Activated CD4-positive, alpha-beta memory T cell treated with anti-CD3 and anti-CD28 coated beads, Interleukin-2, amount 10 ng/mL, durations not matched to agents 7 days and 5 days (primary cell): ENCODE data around the gene ZDHHC14. TPM values are rescaled to one million over a fixed set of nuclear protein-coding genes. Genes with fewer than 3 reads are reported as not detected.

Experiments used
- CTCF ChIA-PET: fragments of 350-600 bp; sonication (Branson Sonifier 250); formaldehyde crosslinking; loops from one replicate; lab custom pipeline; 2021; ENCODE audit warnings: antibody characterized with exemption, inconsistent platforms; lab: Charles Lee
- POLR2A ChIA-PET: fragments of 350-600 bp; sonication (Branson Sonifier 250); formaldehyde crosslinking; loops from one replicate; lab custom pipeline; 2021; ENCODE audit warnings: antibody characterized with exemption; lab: Charles Lee
- DNase-seq: peaks from one replicate; pipeline ENCODE4 v3.0.0-alpha.2; 2020
- H3K27ac Mint-ChIP-seq: one replicate; pipeline ENCODE4 v1.8.0; 2021; ENCODE audit warnings: mild to moderate bottlenecking, mixed read lengths
- H3K27me3 Mint-ChIP-seq: one replicate; pipeline ENCODE4 v1.8.0; 2021; ENCODE audit warnings: mixed read lengths
- H3K36me3 Mint-ChIP-seq: one replicate; pipeline ENCODE4 v1.8.0; 2021; ENCODE audit warnings: low read depth, mixed read lengths
- H3K4me1 Mint-ChIP-seq: one replicate; pipeline ENCODE4 v1.8.0; 2021; ENCODE audit warnings: mixed read lengths
- H3K4me3 Mint-ChIP-seq: one replicate; pipeline ENCODE4 v1.8.0; 2021; ENCODE audit warnings: mild to moderate bottlenecking, mixed read lengths
- H3K9me3 Mint-ChIP-seq: one replicate; pipeline ENCODE4 v1.8.0; 2021; ENCODE audit warnings: mixed read lengths
- total RNA-seq, 2 experiments: library from RNA; stranded (reverse); gene quantifications; one replicate each; pipeline ENCODE4 v1.2.3, GENCODE V29; 2021

ZDHHC14 gene
- total RNA-seq, 2 experiments from 2014 or later, result 8.1 to 8.7 TPM

DNA sequence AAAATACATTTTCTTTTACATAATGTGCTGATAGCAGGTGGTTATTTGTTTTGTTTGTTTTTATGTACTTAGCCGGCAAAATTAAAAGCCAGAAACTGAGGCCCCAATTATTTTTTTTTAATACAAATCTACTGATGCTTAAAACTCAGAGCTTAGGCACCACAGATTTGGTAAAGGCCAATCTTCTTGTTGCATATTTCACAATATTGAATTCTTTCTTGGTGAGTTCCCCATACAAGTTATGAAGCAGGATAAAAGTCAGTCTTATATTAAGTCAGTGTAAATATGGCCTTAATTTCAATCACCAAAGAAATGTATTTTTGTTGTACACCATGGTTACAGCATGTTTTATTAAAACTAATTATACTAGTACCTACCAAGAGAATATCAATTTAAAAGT is 16.3 kb upstream of the ZDHHC14 start:
- DNase-seq, result no peak
- Mint-ChIP-seq H3K4me1 (peaks cover 10% of the 10 kb centered on the region), H3K4me3 (no peak overlapping the region), H3K27me3 (peaks cover 32% of the 10 kb centered on the region), H3K9me3 (no peaks in the 10 kb centered on the region), H3K27ac (no peak overlapping the region), H3K36me3 (no peaks in the 10 kb centered on the region)
- ChIA-PET CTCF (no interaction called here), POLR2A (interaction anchor here (1.1 kb wide), 1 partner anchor 21 kb away, joined by 3 read pairs; no protein-coding TSS in a partner anchor)

DNA sequence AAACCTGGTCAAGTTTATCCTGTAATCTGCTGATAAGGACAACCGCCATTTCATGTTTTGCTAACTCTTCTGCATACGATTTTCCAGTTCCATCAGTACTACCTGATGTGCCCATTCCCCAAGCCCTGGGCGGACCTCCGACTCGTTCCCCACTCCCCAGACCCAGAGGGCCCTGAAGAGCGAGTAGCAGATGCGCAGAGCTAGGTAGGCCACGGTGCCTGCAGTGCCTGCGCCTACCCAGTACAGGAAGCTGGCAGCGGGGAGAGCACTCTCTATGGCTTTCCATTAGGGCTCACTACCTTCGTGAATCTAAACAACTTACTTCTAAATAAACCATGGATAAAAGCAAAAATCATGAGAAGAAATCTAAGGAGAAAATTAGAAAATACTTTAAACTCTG is 14.3 kb upstream of the ZDHHC14 start:
- Mint-ChIP-seq H3K36me3 (no peaks in the 10 kb centered on the region), H3K4me1 (peaks cover 14% of the 10 kb centered on the region), H3K27me3 (peaks cover 40% of the 10 kb centered on the region), H3K4me3 (no peak overlapping the region), H3K9me3 (no peaks in the 10 kb centered on the region), H3K27ac (no peak overlapping the region)
- POLR2A ChIA-PET, result no interaction called here
- DNase-seq, result no peak
- CTCF ChIA-PET, result interaction anchor here (1.5 kb wide), 1 partner anchor 300 kb away, joined by 4 read pairs; no protein-coding TSS in a partner anchor

DNA sequence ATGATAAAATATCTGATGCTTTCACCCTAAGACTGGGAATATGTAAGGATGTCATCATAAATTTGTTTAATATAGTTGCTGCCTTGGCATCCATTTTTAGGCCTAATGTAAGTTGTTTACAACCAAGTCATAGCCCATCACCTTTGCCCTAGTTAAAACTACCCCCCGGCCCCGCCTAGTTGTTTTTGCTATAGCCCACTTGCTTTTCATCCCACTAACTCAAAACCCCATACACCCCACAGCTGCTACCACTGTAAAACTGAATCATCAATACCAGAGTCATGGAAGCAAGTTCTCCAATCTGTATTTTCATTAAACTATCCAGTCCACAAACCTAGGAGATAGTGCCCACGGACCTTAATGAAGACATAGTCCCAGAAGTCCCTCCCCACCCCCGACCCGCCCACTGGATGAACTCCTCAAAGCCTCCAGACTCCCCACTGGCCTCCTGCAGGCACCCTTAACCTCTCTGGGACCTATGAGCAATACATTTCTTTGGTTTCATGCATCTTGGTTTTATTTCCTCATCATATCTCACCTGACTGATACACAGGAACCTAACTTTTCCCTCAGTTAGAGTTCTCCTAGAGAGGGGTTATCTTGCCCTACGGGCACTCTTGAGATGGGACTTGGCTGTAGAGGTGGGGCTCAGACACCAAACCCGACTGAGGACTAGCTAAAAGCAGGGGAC is 12.5 kb upstream of the ZDHHC14 start:
- DNase-seq, result no peak
- ChIA-PET CTCF (interaction anchor here (1.1 to 1.3 kb wide), 2 partner anchors 8 to 40 kb away, joined by 3 to 4 read pairs; no protein-coding TSS in a partner anchor), POLR2A (interaction anchor here (1.5 to 3.5 kb wide), 2 partner anchors 10 to 12 kb away, joined by 3 to 17 read pairs; partner anchors contain the start of gene ZDHHC14)
- H3K4me1 Mint-ChIP-seq, result peaks cover 14% of the 10 kb centered on the region
- peaks cover 43% of the 10 kb centered on the region for H3K27me3 Mint-ChIP-seq
- H3K27ac Mint-ChIP-seq, result no peak overlapping the region
- H3K4me3 Mint-ChIP-seq, result no peak overlapping the region
- no peaks in the 10 kb centered on the region for H3K36me3 Mint-ChIP-seq
- H3K9me3 Mint-ChIP-seq, result no peaks in the 10 kb centered on the region

DNA sequence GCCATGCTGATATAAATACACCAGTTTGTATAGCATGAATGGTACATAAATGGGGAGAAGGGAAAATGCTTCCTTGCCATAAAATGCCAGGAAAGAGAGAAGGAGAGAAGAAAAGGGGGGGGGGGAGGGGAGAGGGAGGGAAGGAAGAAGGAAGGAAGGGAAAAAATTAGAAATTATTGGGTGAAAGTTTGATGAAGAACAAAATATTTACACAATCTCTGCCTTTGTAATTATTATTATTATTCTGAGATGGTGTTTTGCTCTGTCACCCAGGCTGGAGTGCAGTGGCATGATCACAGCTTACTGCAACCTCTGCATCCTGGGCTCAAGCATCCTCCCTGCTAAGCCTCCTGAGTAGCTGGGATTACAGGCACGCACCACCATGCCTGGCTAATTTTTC is 10.2 kb upstream of the ZDHHC14 start:
- Mint-ChIP-seq H3K27me3 (peaks cover 40% of the 10 kb centered on the region), H3K4me3 (no peak overlapping the region), H3K36me3 (no peaks in the 10 kb centered on the region), H3K9me3 (no peaks in the 10 kb centered on the region), H3K27ac (no peak overlapping the region), H3K4me1 (peaks cover 14% of the 10 kb centered on the region)
- DNase-seq, result no peak
- ChIA-PET POLR2A (interaction anchor here (1.5 to 3.5 kb wide), 2 partner anchors 9 to 47 kb away, joined by 5 to 17 read pairs; partner anchors contain the start of genes TMEM242 and ZDHHC14), CTCF (interaction anchor here (1.0 kb wide), 2 partner anchors 9 kb away, joined by 3 read pairs; no protein-coding TSS in a partner anchor)

DNA sequence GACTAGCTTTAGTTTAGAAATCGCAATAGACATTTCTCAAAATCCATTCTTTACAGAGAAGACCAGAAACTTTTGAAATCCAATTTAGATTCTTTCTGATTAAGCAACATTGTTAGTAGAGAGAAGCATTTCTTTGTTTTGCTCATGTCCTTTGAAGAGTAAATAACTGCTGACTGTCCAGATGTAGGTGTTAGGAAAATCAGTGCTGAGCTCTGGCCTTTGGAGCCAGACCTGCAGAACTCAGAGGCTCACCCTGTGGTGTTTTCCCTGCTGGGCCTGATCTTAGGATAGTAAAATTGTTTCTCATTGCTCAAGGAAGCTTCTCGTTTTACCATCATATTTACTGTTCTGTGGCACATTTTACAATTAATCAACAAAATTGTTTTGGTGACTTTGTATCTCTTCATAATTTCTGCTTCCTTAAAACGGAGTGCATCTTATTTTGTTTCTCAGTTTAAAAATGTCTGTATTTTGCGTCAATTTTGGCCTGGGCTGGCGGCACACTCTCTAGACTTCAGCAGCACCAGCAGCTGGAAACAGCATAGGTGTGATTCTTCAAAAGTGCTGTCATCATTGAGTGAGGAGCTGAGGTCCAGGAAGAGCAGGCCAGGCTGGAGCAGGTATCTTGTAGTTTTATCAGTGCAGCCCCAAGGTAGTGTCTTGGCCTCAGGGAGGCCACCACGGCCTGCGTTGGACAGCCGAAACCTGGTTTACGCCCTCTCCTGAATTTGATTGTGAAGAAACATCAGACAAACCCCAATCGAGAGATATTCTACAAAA is 8.3 kb upstream of the ZDHHC14 start:
- Mint-ChIP-seq H3K9me3 (no peaks in the 10 kb centered on the region), H3K27me3 (peaks cover 33% of the 10 kb centered on the region)

DNA sequence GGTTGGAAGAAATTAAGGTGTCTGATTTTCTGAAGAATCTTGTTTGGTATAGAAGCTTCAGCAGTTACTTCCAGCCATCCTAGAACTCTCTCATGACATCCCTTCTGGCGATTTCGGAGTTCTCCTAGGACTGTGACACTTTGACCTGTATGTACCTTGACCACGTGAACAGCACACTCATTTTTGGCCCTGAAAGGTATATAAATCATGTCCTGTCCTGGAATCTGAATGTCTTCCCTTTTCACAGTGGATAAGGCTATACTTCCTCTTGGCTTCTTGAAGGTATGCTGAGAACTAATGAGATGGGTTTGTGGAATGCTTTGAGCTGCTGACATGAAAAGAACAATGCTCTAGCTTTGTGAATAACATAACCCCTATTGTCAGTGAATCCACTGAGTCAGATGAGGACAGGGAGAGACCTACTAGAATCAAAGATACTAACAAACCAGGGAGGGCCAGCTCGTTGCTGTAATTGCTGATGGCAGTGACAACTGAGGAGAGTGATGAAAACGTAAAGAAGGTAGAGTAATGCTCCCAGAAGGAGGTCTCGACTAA is 6.0 kb upstream of the ZDHHC14 start:
- ChIA-PET CTCF (interaction anchor here (0.7 to 1.2 kb wide), 4 partner anchors 21 to 195 kb away, joined by 3 to 4 read pairs (median 3); no protein-coding TSS in a partner anchor), POLR2A (interaction anchor here (0.5 kb wide), 1 partner anchor 21 kb away, joined by 3 read pairs; no protein-coding TSS in a partner anchor)
- Mint-ChIP-seq H3K9me3 (no peaks in the 10 kb centered on the region), H3K36me3 (no peaks in the 10 kb centered on the region), H3K27me3 (peaks cover 21% of the 10 kb centered on the region), H3K27ac (no peak overlapping the region), H3K4me3 (no peak overlapping the region), H3K4me1 (peaks cover 13% of the 10 kb centered on the region)
- DNase-seq, result no peak

More for the DNA sequence above, 8.3 kb upstream of the ZDHHC14 start:
- no peak for DNase-seq
- H3K4me1 Mint-ChIP-seq, result peaks cover 16% of the 10 kb centered on the region
- CTCF ChIA-PET, result no interaction called here
- POLR2A ChIA-PET, result interaction anchor here (0.8 kb wide), 1 partner anchor 50 kb away, joined by 3 read pairs; no protein-coding TSS in a partner anchor
- H3K27ac Mint-ChIP-seq, result no peak overlapping the region
- H3K36me3 Mint-ChIP-seq, result no peaks in the 10 kb centered on the region
- H3K4me3 Mint-ChIP-seq, result no peak overlapping the region

DNA sequence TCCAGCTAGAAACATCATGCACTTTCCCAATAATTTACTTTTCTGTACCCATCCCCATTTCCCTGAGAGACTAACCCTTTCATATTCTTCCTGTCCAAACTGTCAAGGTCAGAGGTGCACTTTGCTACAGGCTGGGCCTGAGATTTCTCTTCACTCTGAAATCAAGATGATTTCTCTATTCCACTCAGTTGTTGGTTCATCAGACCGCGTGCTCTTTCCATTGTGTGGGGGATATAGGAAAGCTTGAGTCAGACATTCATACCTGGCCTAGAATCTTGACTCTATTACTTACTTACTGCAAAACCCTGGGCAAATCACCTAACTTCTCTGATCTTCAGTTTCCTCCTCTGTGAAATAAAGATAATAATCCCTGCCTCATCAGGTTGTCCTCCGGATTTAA is 4.7 kb upstream of the ZDHHC14 start:
- DNase-seq, result no peak
- CTCF ChIA-PET, result no interaction called here
- H3K27me3 Mint-ChIP-seq, result peaks cover 14% of the 10 kb centered on the region
- H3K27ac Mint-ChIP-seq, result no peak overlapping the region
- H3K9me3 Mint-ChIP-seq, result no peaks in the 10 kb centered on the region
- H3K4me3 Mint-ChIP-seq, result no peak overlapping the region
- no peaks in the 10 kb centered on the region for H3K36me3 Mint-ChIP-seq
- H3K4me1 Mint-ChIP-seq, result peaks cover 12% of the 10 kb centered on the region
- POLR2A ChIA-PET, result no interaction called here

DNA sequence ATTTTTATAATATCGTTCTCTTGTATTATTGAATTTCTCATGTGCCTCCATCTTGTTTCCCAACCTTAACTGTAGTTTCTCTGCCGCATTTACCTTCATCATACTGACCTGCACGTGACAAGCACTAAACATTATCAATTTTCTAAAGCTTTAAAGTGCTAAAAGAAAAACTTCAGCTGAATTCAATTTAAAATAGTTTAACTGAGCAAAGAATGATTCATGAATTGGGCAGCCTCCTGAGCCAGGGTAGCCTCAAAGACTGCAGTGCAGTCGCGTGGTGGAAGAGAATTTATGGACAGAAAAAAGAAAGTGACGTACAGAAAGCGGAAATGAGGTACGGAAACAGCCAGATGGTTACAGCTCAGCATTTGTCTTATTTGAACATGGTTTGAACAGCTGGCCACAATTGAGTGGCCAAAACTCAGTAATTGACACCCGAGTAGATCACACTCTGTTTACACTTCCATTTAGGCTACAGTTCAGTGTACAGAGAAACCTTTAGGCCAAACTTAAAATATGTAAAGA is 4.2 kb upstream of the ZDHHC14 start:
- H3K4me3 Mint-ChIP-seq, result no peak overlapping the region
- H3K9me3 Mint-ChIP-seq, result no peaks in the 10 kb centered on the region
- no peak for DNase-seq
- ChIA-PET CTCF (no interaction called here), POLR2A (no interaction called here)
- H3K27me3 Mint-ChIP-seq, result peaks cover 12% of the 10 kb centered on the region
- peaks cover 12% of the 10 kb centered on the region for H3K4me1 Mint-ChIP-seq
- no peaks in the 10 kb centered on the region for H3K36me3 Mint-ChIP-seq
- no peak overlapping the region for H3K27ac Mint-ChIP-seq

DNA sequence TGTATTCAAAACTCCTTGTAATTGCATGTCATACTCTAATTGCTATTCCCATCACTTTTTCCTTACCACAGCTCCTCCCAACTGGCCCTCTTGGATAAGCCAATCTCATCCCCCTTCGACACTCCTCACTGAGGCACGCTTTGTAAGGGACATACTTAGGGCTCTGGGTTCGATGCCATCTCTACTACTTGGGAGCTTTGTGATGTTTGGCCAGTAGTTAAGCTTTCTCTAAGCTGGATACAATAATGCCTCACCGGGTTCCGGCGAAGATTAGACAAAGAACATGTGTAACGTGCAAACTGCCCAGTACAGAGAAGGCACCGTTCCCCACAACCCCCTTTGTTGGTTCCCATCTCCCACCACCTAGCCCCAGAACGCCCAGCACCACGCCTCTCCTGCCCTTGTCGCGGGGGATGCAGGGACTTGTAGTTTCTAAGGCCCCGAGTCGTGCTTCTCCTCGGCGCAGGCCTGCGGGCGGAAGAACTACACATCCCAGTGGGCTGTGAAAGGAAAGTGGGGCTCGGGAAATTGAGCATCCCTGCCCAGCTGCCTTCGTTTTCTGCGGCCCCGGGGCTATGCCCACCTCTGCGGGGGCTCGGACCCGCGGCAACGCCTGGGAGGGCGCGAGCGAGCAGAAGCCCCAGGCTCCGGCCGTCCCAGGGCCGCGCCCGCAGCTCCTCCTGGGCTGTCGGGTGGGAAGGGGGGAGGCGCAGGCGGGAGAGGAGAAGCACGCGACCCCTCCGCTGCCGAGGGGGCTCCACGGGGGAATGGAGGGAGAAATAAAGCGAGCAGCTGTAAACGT is 1.1 kb upstream of the ZDHHC14 start:
- Mint-ChIP-seq H3K9me3 (no peaks in the 10 kb centered on the region), H3K36me3 (peaks cover 7% of the 10 kb centered on the region), H3K4me1 (peaks cover 29% of the 10 kb centered on the region), H3K4me3 (peak overlapping the region; percentile 67), H3K27me3 (peaks cover 6% of the 10 kb centered on the region), H3K27ac (peak overlapping the region; percentile 58)
- ChIA-PET CTCF (interaction anchor here (0.8 to 1.7 kb wide), 10 partner anchors 9 to 289 kb away, joined by 3 to 8 read pairs (median 3); partner anchors contain the start of gene TMEM242), POLR2A (interaction anchor here (0.6 to 3.1 kb wide), 16 partner anchors 10 to 217 kb away, joined by 3 to 53 read pairs (median 4); partner anchors contain the start of gene TMEM242)
- DNase-seq, result peak; percentile 91

DNA sequence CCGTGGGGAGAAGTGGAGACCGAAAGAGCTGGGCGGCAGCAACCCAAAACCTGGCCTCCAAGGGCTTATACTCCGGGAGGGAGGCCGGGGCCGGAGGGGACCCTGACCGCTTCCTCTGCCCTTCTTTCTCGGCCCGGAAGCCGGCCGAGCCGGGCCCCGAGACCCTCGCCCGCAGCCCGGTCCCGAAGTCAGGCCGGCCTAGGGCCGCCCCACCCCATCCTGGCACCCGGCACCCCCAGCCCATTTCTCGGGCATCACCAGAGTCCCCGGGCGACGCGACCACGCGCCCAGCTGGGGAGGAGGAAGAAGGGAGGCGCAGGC is 572 bp upstream of the ZDHHC14 start:
- H3K27ac Mint-ChIP-seq, result peak overlapping the region; percentile 58
- peaks cover 6% of the 10 kb centered on the region for H3K27me3 Mint-ChIP-seq
- ChIA-PET CTCF (interaction anchor here (0.8 to 1.7 kb wide), 6 partner anchors 9 to 286 kb away, joined by 3 to 8 read pairs (median 3); no protein-coding TSS in a partner anchor), POLR2A (interaction anchor here (0.6 to 3.1 kb wide), 14 partner anchors 10 to 216 kb away, joined by 3 to 53 read pairs (median 4); partner anchors contain the start of gene TMEM242)
- peaks cover 33% of the 10 kb centered on the region for H3K4me1 Mint-ChIP-seq
- peak; percentile 40 for DNase-seq
- H3K9me3 Mint-ChIP-seq, result no peaks in the 10 kb centered on the region
- peak overlapping the region; percentile 67 for H3K4me3 Mint-ChIP-seq
- peaks cover 7% of the 10 kb centered on the region for H3K36me3 Mint-ChIP-seq

DNA sequence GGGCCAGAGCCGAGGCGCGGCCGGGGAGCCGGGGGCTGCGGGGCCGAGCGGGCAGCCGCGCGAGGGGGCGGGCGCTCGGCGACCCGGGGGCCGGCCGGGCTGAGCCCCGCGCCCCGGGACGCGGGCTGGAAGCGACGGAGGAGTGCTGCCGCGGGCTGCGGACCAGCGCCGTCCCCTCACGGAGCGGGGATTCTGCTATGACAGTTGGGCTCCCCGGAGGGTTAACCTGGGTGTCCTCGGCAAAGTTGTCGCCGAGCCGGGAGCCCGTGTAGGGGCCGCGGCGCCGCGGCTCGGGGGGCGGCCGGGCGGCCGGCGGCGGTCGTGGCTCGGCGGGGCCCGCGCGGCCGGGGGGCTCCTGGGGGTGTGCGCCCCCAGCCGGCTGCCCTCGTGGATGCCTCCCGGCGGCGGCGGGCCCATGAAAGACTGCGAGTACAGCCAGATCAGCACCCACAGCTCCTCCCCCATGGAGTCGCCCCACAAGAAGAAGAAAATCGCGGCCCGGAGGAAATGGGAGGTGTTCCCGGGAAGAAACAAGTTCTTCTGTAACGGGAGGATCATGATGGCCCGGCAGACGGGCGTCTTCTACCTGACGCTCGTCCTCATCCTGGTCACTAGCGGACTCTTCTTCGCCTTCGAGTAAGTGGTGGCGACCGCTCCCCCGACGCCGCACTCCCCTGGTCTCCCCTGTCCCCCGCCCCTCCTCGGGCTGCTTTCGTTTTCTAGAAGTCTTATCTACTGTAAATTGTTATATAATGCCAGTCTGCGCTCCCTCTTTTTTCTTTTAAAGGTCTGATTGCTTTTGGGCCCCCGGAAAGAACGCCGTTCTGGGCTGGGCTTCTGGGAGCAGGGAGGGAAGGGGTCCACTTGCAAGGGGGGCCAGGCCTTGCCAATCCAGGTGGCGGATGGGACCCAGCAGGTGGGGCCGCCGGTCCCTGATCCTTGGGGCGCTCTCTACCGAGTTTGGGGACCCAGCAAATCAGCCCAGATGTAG is 936 bp downstream of the ZDHHC14 start:
- DNase-seq, result peak; percentile 63
- ChIA-PET POLR2A (interaction anchor here (0.8 to 1.5 kb wide), 3 partner anchors 59 to 139 kb away, joined by 3 to 6 read pairs (median 3); partner anchors contain the start of gene TMEM242), CTCF (no interaction called here)
- peak overlapping the region; percentile 65 for H3K27ac Mint-ChIP-seq
- H3K9me3 Mint-ChIP-seq, result no peaks in the 10 kb centered on the region
- H3K4me3 Mint-ChIP-seq, result peak overlapping the region; percentile 83
- H3K4me1 Mint-ChIP-seq, result peaks cover 33% of the 10 kb centered on the region
- H3K27me3 Mint-ChIP-seq, result peaks cover 3% of the 10 kb centered on the region
- peaks cover 7% of the 10 kb centered on the region for H3K36me3 Mint-ChIP-seq
